NCI-H187 (cell line): ENCODE measurements around the gene KRT3.

Experiments used
- DNase-seq, 2 experiments: peaks; one replicate each; lab custom pipeline; 2025; lab: John Stamatoyannopoulos, UW

KRT3 gene

DNA sequence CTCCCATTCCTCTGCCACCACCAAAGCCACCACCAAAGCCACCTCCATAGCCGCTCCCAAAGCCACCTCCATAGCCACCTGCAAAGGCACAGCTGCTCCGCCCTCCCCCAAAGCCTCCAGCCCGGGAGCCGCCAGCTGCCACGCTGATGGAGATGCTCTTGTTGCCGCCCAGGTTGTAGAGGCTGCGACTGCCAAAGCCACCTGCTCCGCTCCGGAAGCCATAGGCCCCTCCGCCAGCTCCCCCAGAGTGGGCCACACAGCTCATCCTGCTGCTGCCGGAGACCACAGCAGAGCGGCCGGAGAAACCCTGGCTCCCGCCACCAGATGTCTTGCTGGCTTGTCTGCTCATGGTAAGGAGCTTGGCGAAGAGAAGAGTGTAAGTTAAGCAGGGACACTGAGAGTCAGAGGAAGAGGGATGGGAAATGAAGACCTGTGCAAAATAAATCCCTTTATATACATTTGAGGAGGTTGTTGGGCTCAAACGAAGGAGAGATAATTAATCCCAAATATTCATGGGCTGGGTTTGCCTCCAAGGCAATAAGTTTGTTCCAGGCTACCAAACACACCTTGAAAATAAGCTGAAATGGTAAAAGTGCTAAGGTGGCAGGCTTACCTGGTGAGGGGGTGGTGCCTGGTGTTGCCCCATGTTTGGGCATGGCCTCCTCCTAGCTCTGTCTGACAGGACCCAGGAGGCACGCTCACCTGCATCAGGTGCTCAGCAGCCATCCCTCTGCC is at the start of gene KRT3:
Gene KRT3 (minus strand): TSS at position 424 of the 735 bp plus-strand sequence. CDS start 75 bp downstream, at position 349.
- DNase-seq, result no peak

GRCh38 chr12:52844386-52844785 is 48.5 kb upstream of the KRT3 start:
- DNase-seq, result no peak

DNA sequence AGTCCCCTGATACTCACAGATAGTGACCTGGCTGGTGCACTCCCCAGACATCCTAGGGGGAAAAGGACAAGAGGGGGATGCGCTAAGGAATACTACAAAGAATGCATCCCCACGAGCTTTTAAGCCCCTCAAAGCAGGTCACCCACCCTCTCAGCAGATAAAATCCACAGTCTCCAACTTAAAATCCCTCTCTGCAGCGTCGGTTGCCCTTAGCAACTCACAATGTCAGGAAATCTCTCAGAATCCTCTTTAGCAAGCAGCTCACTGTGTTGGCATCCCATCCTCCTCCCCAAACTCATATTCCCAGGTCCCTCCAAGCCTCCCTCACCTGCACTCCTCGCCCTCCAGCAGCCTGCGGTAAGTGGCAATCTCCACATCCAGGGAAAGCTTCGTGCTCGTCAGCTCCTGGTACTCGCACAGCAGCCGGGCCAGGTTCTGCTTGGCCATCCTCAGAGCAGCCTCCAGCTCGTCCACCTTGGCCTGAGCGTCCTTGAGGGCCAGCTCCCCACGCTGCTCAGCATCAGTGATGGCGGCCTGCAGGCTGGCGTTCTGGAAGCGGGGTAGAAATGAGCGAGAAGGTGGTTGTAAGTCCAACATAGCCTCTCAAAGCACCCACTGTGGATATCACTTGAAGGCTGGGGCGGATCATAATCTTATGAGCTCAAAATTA is 43.7 kb upstream of the KRT3 start:
- DNase-seq, result no peak

DNA sequence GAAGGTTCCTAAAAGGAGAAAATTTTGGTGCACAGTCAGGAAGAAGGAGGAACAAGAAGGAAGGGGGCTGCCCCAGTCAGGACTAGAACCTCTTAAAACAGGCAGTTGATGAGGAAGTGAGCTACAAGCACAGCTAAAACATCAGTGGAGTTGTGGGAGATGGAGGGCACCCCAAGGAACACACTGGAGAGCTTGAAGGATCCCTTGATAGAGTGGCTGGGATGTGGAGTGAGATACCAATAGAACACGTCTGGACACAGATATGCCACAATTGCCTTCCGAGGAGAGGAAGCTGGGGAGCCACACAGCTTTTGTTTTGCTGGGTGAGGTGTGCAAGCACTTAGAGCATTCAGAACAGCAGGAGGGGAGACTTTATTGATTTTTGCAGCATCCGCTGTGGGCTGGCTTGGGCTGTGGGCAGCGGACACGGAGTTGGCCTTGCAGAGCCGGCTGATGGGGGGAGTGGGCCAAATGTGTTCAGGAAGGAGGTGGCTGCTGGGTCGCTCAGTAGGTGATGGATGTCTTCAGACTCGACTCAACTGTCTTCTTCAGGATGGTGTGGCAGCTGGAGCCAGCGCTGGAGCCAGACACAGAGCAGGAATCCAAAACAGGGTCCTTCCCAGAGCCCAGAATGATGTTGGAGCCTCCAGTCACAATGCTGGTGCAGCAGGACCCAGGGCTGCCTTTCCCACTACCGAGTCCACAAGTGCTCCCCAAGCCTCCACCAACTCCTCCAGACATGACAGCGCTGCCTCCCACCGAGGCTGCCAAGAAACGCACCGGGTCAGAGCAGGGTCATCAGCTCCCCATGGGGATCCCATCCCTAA is 42.9 kb upstream of the KRT3 start:
- DNase-seq, result no peak

DNA sequence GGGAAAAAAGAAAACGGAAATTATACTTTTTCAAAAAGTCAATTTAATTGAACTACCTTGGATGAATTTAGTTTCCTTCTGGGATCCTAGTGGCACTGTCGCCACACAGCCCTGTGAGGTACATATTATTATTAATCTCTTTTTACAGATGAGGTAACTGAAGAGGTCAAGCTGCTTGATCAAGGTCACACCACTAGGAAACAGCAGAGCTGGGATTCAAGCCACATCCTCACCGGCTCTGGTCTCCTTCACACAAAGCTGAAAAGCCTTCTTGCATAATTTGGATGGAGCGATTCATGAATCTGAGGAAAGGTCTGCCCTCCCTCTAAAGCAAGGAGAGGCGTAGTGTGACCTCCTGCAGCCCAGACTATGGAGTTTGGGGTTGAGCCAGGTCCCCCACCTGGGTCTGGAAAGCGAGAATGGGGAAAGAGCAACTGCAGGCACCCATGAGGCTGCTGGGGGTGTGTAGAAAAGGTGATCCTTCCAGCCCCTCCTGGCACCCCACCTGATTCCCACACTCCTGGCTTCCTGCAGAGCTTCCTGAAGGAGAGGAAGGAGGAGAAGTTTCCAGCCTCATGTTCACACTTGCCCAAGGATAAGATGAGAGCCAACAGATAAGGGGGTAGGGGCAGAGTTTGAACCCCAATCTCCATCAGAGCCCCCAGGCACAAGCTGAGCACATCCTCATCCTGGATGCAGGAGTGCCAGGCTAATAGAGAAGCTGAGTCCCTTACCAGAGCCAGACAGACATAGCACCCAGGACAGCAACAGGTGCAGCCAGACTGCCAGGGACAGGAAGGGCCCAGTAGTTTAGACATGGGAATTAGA is 42.1 kb upstream of the KRT3 start:
- DNase-seq, result no peak

- DNase-seq, result no peak
Observed at GRCh38 chr12:52837413-52837741, 41.5 kb upstream of the KRT3 start.

DNA sequence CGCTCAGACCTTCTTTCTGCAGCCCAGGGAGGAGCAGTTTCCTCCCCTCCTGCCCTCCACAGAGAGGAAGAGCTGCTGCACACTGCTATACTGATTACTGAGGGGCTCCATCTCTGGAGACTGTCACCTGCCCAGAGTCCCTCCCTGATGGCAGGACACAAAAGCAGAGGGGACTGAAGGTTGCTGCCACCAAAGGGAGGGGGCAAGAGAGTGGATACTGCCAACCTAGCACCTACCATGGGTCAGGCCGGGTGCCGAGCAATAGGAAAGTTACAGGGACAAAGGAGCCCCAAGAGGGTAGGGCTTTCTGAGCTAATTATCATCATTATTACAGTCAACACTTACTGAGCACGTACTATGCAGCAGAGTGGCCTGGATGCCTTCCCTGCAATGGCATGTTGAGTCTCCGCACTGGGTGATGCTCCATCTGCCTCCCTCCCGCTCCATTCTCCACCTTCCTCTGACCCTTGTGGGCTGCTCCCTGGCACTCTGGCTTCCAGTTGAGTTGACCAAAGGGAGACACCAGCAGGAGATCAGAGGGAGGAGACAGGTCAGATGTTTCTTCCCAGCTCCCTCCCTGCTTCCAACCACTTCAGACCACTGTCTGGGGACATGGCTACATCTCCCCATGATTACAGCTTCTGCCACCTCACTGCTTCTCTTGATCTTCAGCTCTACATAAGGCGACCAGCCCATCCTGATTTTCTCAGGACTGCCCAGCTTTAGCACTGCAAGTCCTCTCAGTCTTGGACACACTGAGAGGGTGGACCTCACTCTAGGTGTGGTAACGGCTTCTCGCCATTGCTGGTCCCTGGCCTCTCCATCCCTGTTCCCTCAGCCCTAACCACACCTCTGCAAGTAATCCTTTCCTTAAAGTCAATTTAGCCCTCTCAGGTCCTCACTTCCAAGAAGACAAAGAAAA is 40.8 kb upstream of the KRT3 start:
- DNase-seq, result no peak

GRCh38 chr12:52836042-52836466 is 40.1 kb upstream of the KRT3 start:
- DNase-seq, result no peak

GRCh38 chr12:52835271-52836041 is 39.5 kb upstream of the KRT3 start:
- DNase-seq, result no peak

DNA sequence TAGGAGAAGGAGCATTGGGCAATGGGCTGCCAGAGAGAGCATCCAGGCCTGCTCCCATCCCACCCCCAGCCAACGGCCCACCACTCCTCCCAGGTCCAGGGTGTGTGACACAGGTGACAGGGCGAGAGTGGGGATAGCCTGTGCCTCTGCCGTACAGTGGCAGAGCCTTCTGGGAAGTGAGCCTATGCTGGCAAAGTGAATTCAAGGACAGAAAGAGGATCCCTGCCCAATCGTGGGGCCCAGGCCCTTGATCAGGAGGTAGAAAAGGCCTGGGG is 38.7 kb upstream of the KRT3 start:
- DNase-seq, result no peak

DNA sequence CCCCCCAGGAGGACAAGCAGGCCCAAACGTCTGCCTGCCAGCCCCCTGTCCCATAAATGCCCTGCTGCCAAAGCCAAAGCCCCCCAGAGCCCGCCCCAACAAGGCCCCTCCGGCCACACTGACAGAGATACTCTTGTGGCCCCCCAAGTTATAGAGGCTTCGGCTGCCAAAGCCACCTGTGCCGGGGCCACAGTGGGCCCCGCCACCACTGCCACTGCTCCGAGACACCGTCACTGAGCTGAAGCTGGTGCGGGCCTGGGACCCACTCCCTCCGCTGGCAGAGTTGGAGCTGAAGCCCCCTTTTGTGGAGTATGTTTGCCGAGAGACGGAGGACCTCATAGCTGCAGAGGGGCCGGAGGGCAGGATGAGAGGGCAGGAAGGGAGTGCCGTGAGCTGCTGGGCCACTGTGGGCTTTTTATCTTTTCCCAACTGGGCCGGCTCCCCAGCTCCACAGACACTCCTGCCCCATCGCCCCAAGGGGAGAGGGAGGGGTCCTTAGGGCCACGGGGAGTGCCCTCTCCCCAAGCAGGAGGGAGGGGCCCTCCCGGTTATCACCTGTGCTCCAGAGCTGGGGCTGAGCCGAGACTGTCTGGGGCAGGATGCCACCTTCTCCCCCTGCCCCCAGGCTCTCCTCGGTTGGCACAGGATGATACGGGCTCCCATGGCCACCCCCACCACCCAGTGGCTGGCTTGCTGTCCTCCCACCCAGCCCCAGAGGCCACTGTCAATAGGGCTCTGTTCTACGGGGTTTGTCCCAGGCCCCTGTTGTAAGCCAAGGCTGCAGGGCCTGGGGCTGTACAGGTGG is 38.2 kb upstream of the KRT3 start, which contains the start of gene KRT79:
Gene KRT79 (minus strand): TSS at position 390 of the 805 bp plus-strand sequence. CDS start 51 bp downstream, at position 339.
- no peak for DNase-seq

DNA sequence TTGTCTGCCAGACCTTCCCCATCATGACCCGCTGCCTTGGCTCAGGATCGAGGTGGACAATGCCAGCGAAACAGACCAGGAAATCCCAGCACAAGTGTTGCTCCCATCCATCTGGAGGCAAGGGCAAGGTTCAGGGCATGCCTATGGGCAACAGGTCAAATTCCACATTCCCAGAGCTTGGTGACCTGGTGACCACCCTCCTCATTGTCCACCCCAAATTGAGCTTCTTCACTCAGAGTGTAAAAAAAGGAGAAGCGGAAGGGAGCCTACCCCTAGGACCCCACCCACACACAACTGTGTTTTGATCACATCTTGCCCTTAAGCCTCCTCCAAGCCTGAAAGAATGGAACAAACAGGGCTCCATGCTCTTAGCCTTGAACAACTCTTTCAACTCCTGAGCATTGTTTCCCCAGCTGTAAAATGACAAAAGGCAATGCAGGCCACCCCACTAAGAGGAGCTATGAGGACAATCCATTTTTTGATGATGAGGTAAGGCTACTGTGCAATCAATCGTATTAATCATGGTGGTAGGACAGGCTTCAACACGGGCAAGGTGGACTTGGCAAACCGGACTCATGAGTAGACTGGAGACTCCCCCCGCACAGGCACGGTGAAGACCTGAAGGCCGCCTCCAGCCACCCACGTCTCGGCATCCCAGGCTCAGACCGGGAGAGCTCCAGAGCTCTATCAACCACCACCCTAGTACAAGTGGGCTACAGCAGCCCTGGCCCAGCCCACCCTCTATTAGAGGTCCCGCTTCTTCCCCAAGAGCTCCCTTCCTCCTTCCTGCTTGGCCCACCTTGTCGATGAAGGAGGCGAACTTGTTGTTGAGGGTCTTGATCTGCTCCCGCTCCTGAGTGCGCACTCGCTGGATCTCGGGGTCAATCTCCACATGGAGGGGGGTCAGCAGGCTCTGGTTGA is 37.3 kb upstream of the KRT3 start:
- DNase-seq, result no peak

GRCh38 chr12:52832451-52832850 is 36.5 kb upstream of the KRT3 start:
- DNase-seq, result no peak

GRCh38 chr12:52831251-52831650 is 35.3 kb upstream of the KRT3 start:
- DNase-seq, result no peak

GRCh38 chr12:52829986-52830770 is 34.3 kb upstream of the KRT3 start:
- DNase-seq, result no peak

GRCh38 chr12:52828591-52829021 is 32.7 kb upstream of the KRT3 start:
- DNase-seq, result no peak

GRCh38 chr12:52828156-52828555 is 32.2 kb upstream of the KRT3 start:
- no peak for DNase-seq
